HepG2 (cell line): Measurements from ENCODE around the gene CACNA1H. TPM values are rescaled to one million over a fixed set of nuclear protein-coding genes. Genes with fewer than 3 reads are reported as not detected.
"Not testable (repeated sequence)": the region's sequence is repeated elsewhere in the genome, so short reads cannot be mapped to it uniquely, and the experiment has no call there.

Source experiments
- ATAC-seq: fragments of 200-7000 bp; cut with Tn5 transposase; 3 replicates; pipeline ENCODE4 v1.9.1; 2020; ENCODE audit warnings: mild to moderate bottlenecking, moderate library complexity
- BruUV-seq: library from RNA; stranded (reverse); fragments of 400-500 nt; replicated peaks from 2 replicates; lab custom pipeline; 2021; lab: Mats Ljungman, UMichigan
- CTCF ChIA-PET: fragments of 300-600 bp; formaldehyde crosslinking; extraction: SDS; loops from one replicate; lab custom pipeline; 2021; ENCODE audit warnings: low total read pairs, inconsistent platforms, low intra/inter-chr PET ratio; lab: Yijun Ruan, JAX
- POLR2A ChIA-PET: fragments of 350-600 bp; sonication (Branson Sonifier 250); formaldehyde crosslinking; loops from one replicate; lab custom pipeline; 2020; ENCODE audit warnings: antibody characterized with exemption, inconsistent platforms; lab: Yijun Ruan, JAX
- DNase-seq: peaks from one replicate; pipeline ENCODE4 v3.0.0-alpha.2; 2015; ENCODE audit warnings: low spot score
- FAIRE-seq: peaks from 3 replicates; lab custom pipeline; 2011; peaks lifted over from hg19 to GRCh38; lab: Jason Lieb, UNC
- H2AFZ ChIP-seq: one replicate; pipeline ENCODE4 v1.6.1; 2011; ENCODE audit warnings: low read length, inconsistent platforms
- H3K27ac ChIP-seq: fragments of 300-600 bp; 3 replicates; pipeline ENCODE4 v1.8.0; 2011; ENCODE audit warnings: mixed run types, mild to moderate bottlenecking, mixed read lengths, low read length, inconsistent platforms; ENCODE audit not compliant: insufficient read depth; ENCODE audit errors: extremely low read length
- H3K27me3 ChIP-seq, 2 experiments: fragments of 200-600 bp in 1 of 2; 2 replicates in 1 of 2; 3 replicates in 1 of 2; pipeline versions ENCODE4 v1.6.0 to v1.8.0; 2011; ENCODE audit warnings: low read length in 2 of 2, mild to moderate bottlenecking in 2 of 2, moderate library complexity in 2 of 2, inconsistent platforms in 1 of 2; ENCODE audit not compliant: insufficient read depth in 2 of 2, control insufficient read depth in 1 of 2
- H3K36me3 ChIP-seq, 2 experiments: fragments of 200-600 bp in 1 of 2; replicated peaks in 1 of 2; 2 replicates in 1 of 2; 3 replicates in 1 of 2; pipeline versions ENCODE4 v1.5.1 to v1.8.0; 2011; ENCODE audit warnings: low read length in 2 of 2, inconsistent platforms in 1 of 2; ENCODE audit not compliant: insufficient read depth in 2 of 2, control insufficient read depth in 1 of 2
- H3K4me1 ChIP-seq: 2 replicates; pipeline ENCODE4 v1.5.1; 2012; ENCODE audit warnings: low read length, inconsistent platforms; ENCODE audit not compliant: insufficient read depth
- H3K4me2 ChIP-seq: 2 replicates; pipeline ENCODE4 v1.6.0; 2011; ENCODE audit warnings: low read depth, low read length, inconsistent platforms
- H3K4me3 ChIP-seq, 3 experiments: fragments of 200-600 bp in 1 of 3; sonication (generic), shearing (Covaris generic) in 1 of 3; replicated peaks in 1 of 3; 2 replicates each; pipeline ENCODE4 v1.5.1; 2011 to 2016; ENCODE audit warnings: low read length in 3 of 3, inconsistent platforms in 2 of 3, low read depth in 2 of 3, mild to moderate bottlenecking in 2 of 3, control low read depth in 1 of 3, mixed read lengths in 1 of 3; ENCODE audit not compliant: insufficient read depth in 1 of 3
- H3K79me2 ChIP-seq: one replicate; pipeline ENCODE4 v1.6.1; 2011; ENCODE audit warnings: low read length, inconsistent platforms; ENCODE audit not compliant: insufficient read depth
- H3K9ac ChIP-seq: 2 replicates; pipeline ENCODE4 v1.6.0; 2011; ENCODE audit warnings: mild to moderate bottlenecking, low read depth, low read length, inconsistent platforms; ENCODE audit not compliant: insufficient read depth
- H3K9me3 ChIP-seq: 2 replicates; pipeline ENCODE4 v1.5.1; 2012; ENCODE audit warnings: mild to moderate bottlenecking, low read length
- H4K20me1 ChIP-seq: 2 replicates; pipeline ENCODE4 v1.6.0; 2011; ENCODE audit warnings: inconsistent platforms, mild to moderate bottlenecking, low read length, moderate library complexity; ENCODE audit not compliant: insufficient read depth
- CAMTA2 ChIP-seq: sonication (generic); formaldehyde crosslinking; IDR thresholded peaks from 2 replicates; pipeline ENCODE4 v1.4.0; 2020; ENCODE audit warnings: mild to moderate bottlenecking, missing genetic modification reagents, borderline replicate concordance
- HNRNPL ChIP-seq: fragments of 200-400 bp; formaldehyde crosslinking; IDR thresholded peaks from 2 replicates; pipeline ENCODE4 v1.6.1; 2017; ENCODE audit warnings: mild to moderate bottlenecking, low read depth, low read length
- HNRNPLL ChIP-seq: fragments of 200-400 bp; formaldehyde crosslinking; IDR thresholded peaks from 2 replicates; pipeline ENCODE4 v1.6.1; 2017; ENCODE audit warnings: mild to moderate bottlenecking, low read depth, low read length; ENCODE audit not compliant: poor library complexity, severe bottlenecking
- SYNCRIP ChIP-seq: fragments of 200-400 bp; formaldehyde crosslinking; IDR thresholded peaks from 2 replicates; pipeline ENCODE4 v1.6.1; 2018; ENCODE audit warnings: mild to moderate bottlenecking, low read depth, low read length; ENCODE audit not compliant: insufficient read depth
- ZFY ChIP-seq: sonication (generic); formaldehyde crosslinking; IDR thresholded peaks from 2 replicates; pipeline ENCODE4 v1.4.0; 2020; ENCODE audit warnings: missing genetic modification reagents
- ZNF616 ChIP-seq: sonication (generic); formaldehyde crosslinking; IDR thresholded peaks from 2 replicates; pipeline ENCODE4 v1.5.0; 2020; ENCODE audit warnings: low read depth, mild to moderate bottlenecking, missing genetic modification reagents
- ZNF768 ChIP-seq: sonication (generic); formaldehyde crosslinking; IDR thresholded peaks from 2 replicates; pipeline ENCODE4 v1.4.0; 2020; ENCODE audit warnings: missing genetic modification reagents
- WGBS: methylation state at CpG from one replicate; pipeline ENCODE4 v1.1.6; 2017; ENCODE audit warnings: low lambda C conversion rate; 5-methylcytosine and 5-hydroxymethylcytosine counted together
- in situ Hi-C: cut with HindIII; loops from 2 replicates; pipeline ENCODE4 v1.10.0; 2017; ENCODE audit warnings: low pct_unique_long_range_greater_than_20kb; ENCODE audit not compliant: extremely low pct_ligation_motif_present
- intact Hi-C: fragments of 100-400 bp; cut with micrococcal nuclease; formaldehyde crosslinking; loops from one replicate; pipeline ENCODE4 v1.10.0; 2022; ENCODE audit not compliant: unreplicated experiment
- polyA plus RNA-seq, 8 experiments: library from polyadenylated mRNA; depleted of rRNA in 3 of 8; stranded (reverse) in 7 of 8; unstranded in 1 of 8; fragments of >200 nt; fragmentation: Illumina TruSeq in 4 of 8; extraction: Trizol in 4 of 8; gene quantifications; 2 replicates each; pipeline versions ENCODE4 v1.2.1 to v1.2.3, GENCODE V29; 2011 to 2016; ENCODE audit warnings: low read depth in 4 of 8, missing spikeins in 1 of 8, mixed read lengths in 1 of 8; ENCODE audit not compliant: insufficient read depth in 1 of 8
- total RNA-seq, 5 experiments: library from RNA; depleted of rRNA; stranded (reverse); fragments of >200 nt; fragmentation: Illumina TruSeq; extraction: Trizol; gene quantifications; 2 replicates each; pipeline ENCODE4 v1.2.3, GENCODE V29; 2016; ENCODE audit warnings: low read depth in 1 of 5

Gene CACNA1H
- total and polyA plus RNA-seq, 2 of the 13 experiments (the other 11 are each of a cell fraction or from before 2014, with no cell fraction given), result 0.40 to 1.8 TPM

- CTCF ChIA-PET, H3K79me2 ChIP-seq, H3K4me3 ChIP-seq, intact Hi-C loops, in situ Hi-C loops, H3K27ac ChIP-seq, DNase-seq, H2AFZ ChIP-seq, ATAC-seq, H3K36me3 ChIP-seq, FAIRE-seq, H3K4me2 ChIP-seq, BruUV-seq, POLR2A ChIA-PET, H3K9ac ChIP-seq, H3K9me3 ChIP-seq: not testable (repeated sequence)
- peak; percentile 77 for TF ChIP-seq ZNF768 (CRISPR knock-in tag)
- H3K4me1 ChIP-seq, result peaks cover 11% of the 10 kb centered on the region
- H3K27me3 ChIP-seq, result peaks cover 0 to 18% of the 10 kb centered on the region in 2 experiments; a peak in 4 of 5 replicates
- H4K20me1 ChIP-seq, result peaks cover 29% of the 10 kb centered on the region; the same call in 1 of the 2 replicates
- 11% methylated on average over 3 of the region's 11 CpGs for WGBS
Observed at GRCh38 chr16:1190789-1191188, 37.9 kb downstream of the CACNA1H start.

GRCh38 chr16:1192384-1193073 lies 39.6 kb downstream of the CACNA1H start:
- H3K4me2 ChIP-seq, result no peak overlapping the region
- POLR2A ChIA-PET, result no interaction called here
- CTCF ChIA-PET, result no interaction called here

More at GRCh38 chr16:1192384-1193073, 39.6 kb downstream of the CACNA1H start:
- TF ChIP-seq CAMTA2 (CRISPR knock-in tag), result no peak
- TF ChIP-seq SYNCRIP, result no peak
- no peak for TF ChIP-seq ZFY
- TF ChIP-seq HNRNPLL, result peak; percentile 4
- TF ChIP-seq HNRNPL, result peak; percentile 68; the same call in 1 of the 2 replicates
- no peak for TF ChIP-seq ZNF616 (CRISPR knock-in tag)
- TF ChIP-seq, all 625 proteins: peak for 2
- no TSS peak for BruUV-seq
- no peak; the same call in 2 of the 3 replicates for ATAC-seq
- Histone ChIP-seq H2AFZ (no peak overlapping the region), H3K9ac (no peak overlapping the region), H3K36me3 (no peaks in the 10 kb centered on the region), H3K79me2 (no peaks in the 10 kb centered on the region), H4K20me1 (peaks cover 36% of the 10 kb centered on the region; the same call in 1 of the 2 replicates), H3K27me3 (peaks cover 2 to 33% of the 10 kb centered on the region in 2 experiments; a peak in 4 of 5 replicates), H3K27ac (no peak overlapping the region), H3K4me3 (no peak overlapping the region), H3K4me1 (peaks cover 19% of the 10 kb centered on the region), H3K9me3 (no peaks in the 10 kb centered on the region)
- in situ Hi-C loops, result no loop called here
- peak; percentile 15 for DNase-seq
- intact Hi-C loops, result no loop called here
- 10% methylated on average over 6 of the region's 9 CpGs for WGBS
- FAIRE-seq, result no peak
